K562 (cell line): Measurements from ENCODE around the gene MYO9A. TPM values are rescaled to one million over a fixed set of nuclear protein-coding genes. Genes with fewer than 3 reads are reported as not detected.

Source experiments
- ATAC-seq: fragments of 200-7000 bp; cut with Tn5 transposase; 3 replicates; pipeline ENCODE4 v1.9.1; 2020; ENCODE audit warnings: moderate library complexity
- BruUV-seq: library from RNA; stranded (reverse); fragments of 400-500 nt; replicated peaks from 2 replicates; lab custom pipeline; 2021; lab: Mats Ljungman, UMichigan
- CTCF ChIA-PET: fragments of 300-600 bp; formaldehyde crosslinking; extraction: SDS; loops from one replicate; lab custom pipeline; 2021; ENCODE audit warnings: low intra/inter-chr PET ratio; lab: Yijun Ruan, JAX
- POLR2A ChIA-PET: fragments of 300-600, 350-650 bp; sonication (Branson Sonifier 250); formaldehyde crosslinking; extraction: SDS; loops from one replicate; lab custom pipeline; 2021; ENCODE audit warnings: antibody characterized with exemption, inconsistent platforms; lab: Yijun Ruan, JAX
- DNase-seq, 4 experiments: peaks; one replicate each; pipeline versions ENCODE4 v3.0.0 to v3.0.0-alpha.2; 2011 to 2018; ENCODE audit warnings: low spot score in 3 of 4, mixed read lengths in 3 of 4; ENCODE audit errors: extremely low read depth in 1 of 4
- FAIRE-seq: peaks from 2 replicates; lab custom pipeline; 2011; peaks lifted over from hg19 to GRCh38; lab: Jason Lieb, UNC
- H2AFZ ChIP-seq: 2 replicates; pipeline ENCODE4 v1.6.0; 2011; ENCODE audit warnings: low read depth, low read length, control low read depth, inconsistent platforms
- H3K27ac ChIP-seq: fragments of 200-600 bp; 3 replicates; pipeline ENCODE4 v1.8.0; 2011; ENCODE audit warnings: low read depth, mild to moderate bottlenecking, control low read depth, inconsistent platforms, low read length, moderate library complexity, mixed read lengths; ENCODE audit errors: extremely low read depth
- H3K27me3 ChIP-seq, 2 experiments: fragments of 300-600 bp in 1 of 2; 2 replicates in 1 of 2; 3 replicates in 1 of 2; pipeline versions ENCODE4 v1.6.0 to v1.8.0; 2011; ENCODE audit warnings: inconsistent platforms in 2 of 2, low read length in 2 of 2, mild to moderate bottlenecking in 1 of 2, mixed read lengths in 1 of 2, moderate library complexity in 1 of 2; ENCODE audit not compliant: control insufficient read depth in 2 of 2, insufficient read depth in 2 of 2
- H3K36me3 ChIP-seq: fragments of 300-600 bp; 3 replicates; pipeline ENCODE4 v1.8.0; 2011; ENCODE audit warnings: mild to moderate bottlenecking, low read length, inconsistent platforms; ENCODE audit not compliant: control insufficient read depth, insufficient read depth
- H3K4me1 ChIP-seq, 2 experiments: fragments of 200-600 bp in 1 of 2; replicated peaks in 1 of 2; 2 replicates in 1 of 2; 3 replicates in 1 of 2; pipeline versions ENCODE4 v1.5.1 to v1.8.0; 2011; ENCODE audit warnings: inconsistent platforms in 2 of 2, low read length in 2 of 2, mild to moderate bottlenecking in 1 of 2, mixed read lengths in 1 of 2, moderate library complexity in 1 of 2; ENCODE audit not compliant: control insufficient read depth in 2 of 2, insufficient read depth in 2 of 2
- H3K4me2 ChIP-seq: 2 replicates; pipeline ENCODE4 v1.6.1; 2011; ENCODE audit warnings: low read length, control low read depth, inconsistent platforms, mixed read lengths; ENCODE audit not compliant: insufficient read depth
- H3K4me3 ChIP-seq: fragments of 200-600 bp; sonication (generic), shearing (Covaris generic); 2 replicates; pipeline ENCODE4 v1.5.1; 2016; ENCODE audit warnings: control low read depth, inconsistent platforms
- H3K79me2 ChIP-seq: fragments of 200-600 bp; 3 replicates; pipeline ENCODE4 v1.8.0; 2011; ENCODE audit warnings: low read length, inconsistent platforms; ENCODE audit not compliant: control insufficient read depth, insufficient read depth
- H3K9ac ChIP-seq, 2 experiments: 2 replicates each; pipeline versions ENCODE4 v1.6.0 to v1.6.1; 2011; ENCODE audit warnings: low read depth in 2 of 2, low read length in 2 of 2, control low read depth in 1 of 2, inconsistent platforms in 1 of 2, mild to moderate bottlenecking in 1 of 2, mixed read lengths in 1 of 2; ENCODE audit not compliant: insufficient read depth in 1 of 2
- H3K9me1 ChIP-seq: one replicate; pipeline ENCODE4 v1.6.0; 2011; ENCODE audit warnings: inconsistent platforms, mild to moderate bottlenecking, low read length, moderate library complexity; ENCODE audit not compliant: control insufficient read depth, insufficient read depth
- H3K9me3 ChIP-seq: replicated peaks from 2 replicates; pipeline ENCODE4 v1.5.1; 2011; ENCODE audit warnings: low read depth, low read length, inconsistent platforms; ENCODE audit not compliant: control insufficient read depth, insufficient read depth
- H4K20me1 ChIP-seq: replicated peaks from 2 replicates; pipeline ENCODE4 v1.6.1; 2011; ENCODE audit warnings: low read length, inconsistent platforms, mixed read lengths; ENCODE audit not compliant: control insufficient read depth, insufficient read depth
- BACH1 ChIP-seq: fragments of 200-800 bp; sonication (Bioruptor generic); IDR thresholded peaks from 2 replicates; pipeline ENCODE4 v1.6.1; 2016; ENCODE audit warnings: missing genetic modification characterization, missing compliant biosample characterization
- BCL6 ChIP-seq: fragments of 250-450 bp; sonication (Bioruptor Pico); IDR thresholded peaks from 2 replicates; pipeline ENCODE4 v1.4.0; 2020
- SREBF1 ChIP-seq: fragments of 150-350 bp; IDR thresholded peaks from 2 replicates; pipeline ENCODE4 v1.6.1; 2014; ENCODE audit warnings: antibody characterized with exemption, low read depth, low read length, borderline replicate concordance
- SRSF3 ChIP-seq: fragments of 200-400 bp; formaldehyde crosslinking; IDR thresholded peaks from 2 replicates; pipeline ENCODE4 v1.6.1; 2016; ENCODE audit warnings: mild to moderate bottlenecking, low read length, moderate library complexity; ENCODE audit not compliant: insufficient read depth
- ZNF316 ChIP-seq: fragments of 450-650 bp; IDR thresholded peaks from 2 replicates; pipeline ENCODE4 v1.6.1; 2016
- WGBS: fragments of 100-300 bp; shearing (Covaris generic); methylation state at CpG from one replicate; pipeline ENCODE4 v1.1.6; 2016; ENCODE audit warnings: low coverage, mixed read lengths; ENCODE audit not compliant: insufficient coverage; ENCODE audit errors: missing lambda C conversion rate; 5-methylcytosine and 5-hydroxymethylcytosine counted together
- in situ Hi-C: fragments of 300-500 bp; cut with MboI; formaldehyde crosslinking; loops from 4 replicates; pipeline ENCODE4 v1.15.0; 2018; ENCODE audit warnings: inconsistent platforms, mixed read lengths
- intact Hi-C: fragments of 100-400 bp; cut with micrococcal nuclease; formaldehyde crosslinking; loops from 2 replicates; pipeline ENCODE4 v1.14.2; 2022
- polyA plus RNA-seq, 8 experiments: library from polyadenylated mRNA; depleted of rRNA in 4 of 8; stranded (reverse) in 5 of 8; unstranded in 3 of 8; fragments of >200 nt; fragmentation: Nextera tagmentation in 2 of 8; fragmentation: Illumina TruSeq in 1 of 8; extraction: Ambion mirVana in 2 of 8; extraction: Trizol in 1 of 8; gene quantifications; 2 replicates each; pipeline versions ENCODE4 v1.2.1 to v1.2.3, GENCODE V29; 2011 to 2014; ENCODE audit warnings: inconsistent platforms in 1 of 8, missing spikeins in 1 of 8
- total RNA-seq, 7 experiments: library from RNA; depleted of rRNA in 6 of 7; stranded (reverse); fragments of >200 nt in 6 of 7; fragmentation: Illumina TruSeq in 2 of 7; extraction: Trizol in 2 of 7; gene quantifications; 2 replicates each; pipeline versions ENCODE4 v1.2.1 to v1.2.3, GENCODE V29; 2011 to 2021; ENCODE audit warnings: low replicate concordance in 1 of 7
- TF ChIP-seq, protein P1 (sequence below): sonication (generic); formaldehyde crosslinking; IDR thresholded peaks from 2 replicates; pipeline ENCODE4 v1.8.1; 2023; ENCODE audit warnings: mild to moderate bottlenecking, missing genetic modification reagents
- TF ChIP-seq, protein P2 (sequence below): fragments of 250-450 bp; sonication (Bioruptor Pico); IDR thresholded peaks from 2 replicates; pipeline ENCODE4 v1.8.0; 2022; ENCODE audit warnings: inconsistent platforms, mild to moderate bottlenecking, moderate library complexity, borderline replicate concordance
- TF ChIP-seq, protein P3 (sequence below): sonication (generic); formaldehyde crosslinking; IDR thresholded peaks from 2 replicates; pipeline ENCODE4 v1.8.1; 2023; ENCODE audit warnings: mild to moderate bottlenecking, missing genetic modification reagents
- TF ChIP-seq, protein P4 (sequence below): fragments of 450-650 bp; formaldehyde crosslinking; IDR thresholded peaks from 2 replicates; pipeline ENCODE4 v1.4.0; 2022; ENCODE audit warnings: missing genetic modification characterization

Gene MYO9A
- total and polyA plus RNA-seq, 9 of the 15 experiments (the other 6 are each of a cell fraction or from before 2014, with no cell fraction given), result 1.9 to 15.4 (median 5.8) TPM

DNA sequence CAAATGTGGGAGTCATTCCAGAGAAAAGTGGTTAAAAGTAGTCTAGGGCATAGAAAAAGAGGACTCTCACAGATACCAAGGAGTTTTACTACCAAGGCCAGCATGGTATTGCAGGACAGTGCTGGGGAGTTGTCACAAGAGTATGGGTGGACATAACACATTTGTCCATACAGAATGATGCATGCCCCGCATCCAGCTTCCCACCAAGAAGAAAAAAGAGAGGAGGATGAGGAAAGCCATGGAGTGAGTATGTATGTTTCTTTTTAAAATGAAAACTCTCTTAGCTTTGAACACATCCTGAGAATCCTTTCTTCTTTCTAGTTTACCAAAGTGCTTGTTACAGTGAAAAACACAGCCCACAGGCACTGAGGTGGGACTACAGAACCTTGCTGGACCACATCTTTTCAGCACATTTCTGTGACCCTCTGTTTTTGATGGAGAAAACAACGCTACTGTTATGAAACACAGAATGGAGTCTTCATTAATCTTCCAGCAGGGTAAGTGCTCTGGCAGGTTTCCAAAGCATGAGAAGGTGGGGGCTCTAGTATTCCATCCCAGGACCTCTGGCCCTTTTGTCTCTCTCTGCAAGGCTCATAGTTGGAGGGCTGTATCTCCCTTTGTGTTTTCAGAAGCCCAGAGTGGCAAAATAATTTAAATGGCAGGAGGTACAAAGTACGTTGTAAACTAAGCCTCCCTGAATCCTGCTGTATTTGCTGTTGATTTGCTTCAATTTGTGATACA lies 294.9 kb downstream of the MYO9A start:
- FAIRE-seq (no peak), ATAC-seq (no peak), DNase-seq (no peak)
- in situ Hi-C loops, result no loop called here
- Histone ChIP-seq H3K27me3 (peaks cover 0 to 7% of the 10 kb centered on the region in 2 experiments; a peak in 1 of 5 replicates), H3K79me2 (no peaks in the 10 kb centered on the region), H3K4me1 (no peaks in the 10 kb centered on the region), H4K20me1 (no peaks in the 10 kb centered on the region), H3K4me3 (no peak overlapping the region), H3K9me1 (no peaks in the 10 kb centered on the region), H3K9ac (no peak overlapping the region), H2AFZ (no peak overlapping the region), H3K36me3 (no peaks in the 10 kb centered on the region), H3K4me2 (no peak overlapping the region), H3K9me3 (0 out of 2 replicates have a peak, but pooled peaks cover 3% of the 10 kb centered on the region), H3K27ac (no peak overlapping the region)
- WGBS, result 10% methylated on average over 3 of the region's 3 CpGs
- POLR2A ChIA-PET, result no interaction called here
- CTCF ChIA-PET, result no interaction called here
- intact Hi-C loops, result no loop called here
- no TSS peak for BruUV-seq
- TF ChIP-seq, protein P1, sequence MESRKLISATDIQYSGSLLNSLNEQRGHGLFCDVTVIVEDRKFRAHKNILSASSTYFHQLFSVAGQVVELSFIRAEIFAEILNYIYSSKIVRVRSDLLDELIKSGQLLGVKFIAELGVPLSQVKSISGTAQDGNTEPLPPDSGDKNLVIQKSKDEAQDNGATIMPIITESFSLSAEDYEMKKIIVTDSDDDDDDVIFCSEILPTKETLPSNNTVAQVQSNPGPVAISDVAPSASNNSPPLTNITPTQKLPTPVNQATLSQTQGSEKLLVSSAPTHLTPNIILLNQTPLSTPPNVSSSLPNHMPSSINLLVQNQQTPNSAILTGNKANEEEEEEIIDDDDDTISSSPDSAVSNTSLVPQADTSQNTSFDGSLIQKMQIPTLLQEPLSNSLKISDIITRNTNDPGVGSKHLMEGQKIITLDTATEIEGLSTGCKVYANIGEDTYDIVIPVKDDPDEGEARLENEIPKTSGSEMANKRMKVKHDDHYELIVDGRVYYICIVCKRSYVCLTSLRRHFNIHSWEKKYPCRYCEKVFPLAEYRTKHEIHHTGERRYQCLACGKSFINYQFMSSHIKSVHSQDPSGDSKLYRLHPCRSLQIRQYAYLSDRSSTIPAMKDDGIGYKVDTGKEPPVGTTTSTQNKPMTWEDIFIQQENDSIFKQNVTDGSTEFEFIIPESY (CRISPR knock-in tag), result no peak
- TF ChIP-seq, protein P2, sequence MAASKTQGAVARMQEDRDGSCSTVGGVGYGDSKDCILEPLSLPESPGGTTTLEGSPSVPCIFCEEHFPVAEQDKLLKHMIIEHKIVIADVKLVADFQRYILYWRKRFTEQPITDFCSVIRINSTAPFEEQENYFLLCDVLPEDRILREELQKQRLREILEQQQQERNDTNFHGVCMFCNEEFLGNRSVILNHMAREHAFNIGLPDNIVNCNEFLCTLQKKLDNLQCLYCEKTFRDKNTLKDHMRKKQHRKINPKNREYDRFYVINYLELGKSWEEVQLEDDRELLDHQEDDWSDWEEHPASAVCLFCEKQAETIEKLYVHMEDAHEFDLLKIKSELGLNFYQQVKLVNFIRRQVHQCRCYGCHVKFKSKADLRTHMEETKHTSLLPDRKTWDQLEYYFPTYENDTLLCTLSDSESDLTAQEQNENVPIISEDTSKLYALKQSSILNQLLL (CRISPR knock-in tag), result no peak
- TF ChIP-seq, protein P3, sequence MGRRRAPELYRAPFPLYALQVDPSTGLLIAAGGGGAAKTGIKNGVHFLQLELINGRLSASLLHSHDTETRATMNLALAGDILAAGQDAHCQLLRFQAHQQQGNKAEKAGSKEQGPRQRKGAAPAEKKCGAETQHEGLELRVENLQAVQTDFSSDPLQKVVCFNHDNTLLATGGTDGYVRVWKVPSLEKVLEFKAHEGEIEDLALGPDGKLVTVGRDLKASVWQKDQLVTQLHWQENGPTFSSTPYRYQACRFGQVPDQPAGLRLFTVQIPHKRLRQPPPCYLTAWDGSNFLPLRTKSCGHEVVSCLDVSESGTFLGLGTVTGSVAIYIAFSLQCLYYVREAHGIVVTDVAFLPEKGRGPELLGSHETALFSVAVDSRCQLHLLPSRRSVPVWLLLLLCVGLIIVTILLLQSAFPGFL, result no peak
- TF ChIP-seq ZNF316 (no peak), SRSF3 (no peak), SREBF1 (no peak), BCL6 (no peak), BACH1 (no peak)
- TF ChIP-seq, protein P4, sequence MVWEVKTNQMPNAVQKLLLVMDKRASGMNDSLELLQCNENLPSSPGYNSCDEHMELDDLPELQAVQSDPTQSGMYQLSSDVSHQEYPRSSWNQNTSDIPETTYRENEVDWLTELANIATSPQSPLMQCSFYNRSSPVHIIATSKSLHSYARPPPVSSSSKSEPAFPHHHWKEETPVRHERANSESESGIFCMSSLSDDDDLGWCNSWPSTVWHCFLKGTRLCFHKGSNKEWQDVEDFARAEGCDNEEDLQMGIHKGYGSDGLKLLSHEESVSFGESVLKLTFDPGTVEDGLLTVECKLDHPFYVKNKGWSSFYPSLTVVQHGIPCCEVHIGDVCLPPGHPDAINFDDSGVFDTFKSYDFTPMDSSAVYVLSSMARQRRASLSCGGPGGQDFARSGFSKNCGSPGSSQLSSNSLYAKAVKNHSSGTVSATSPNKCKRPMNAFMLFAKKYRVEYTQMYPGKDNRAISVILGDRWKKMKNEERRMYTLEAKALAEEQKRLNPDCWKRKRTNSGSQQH (CRISPR knock-in tag), result no peak
